ENCODE measurements around the gene PAX5.

PAX5 gene

DNA sequence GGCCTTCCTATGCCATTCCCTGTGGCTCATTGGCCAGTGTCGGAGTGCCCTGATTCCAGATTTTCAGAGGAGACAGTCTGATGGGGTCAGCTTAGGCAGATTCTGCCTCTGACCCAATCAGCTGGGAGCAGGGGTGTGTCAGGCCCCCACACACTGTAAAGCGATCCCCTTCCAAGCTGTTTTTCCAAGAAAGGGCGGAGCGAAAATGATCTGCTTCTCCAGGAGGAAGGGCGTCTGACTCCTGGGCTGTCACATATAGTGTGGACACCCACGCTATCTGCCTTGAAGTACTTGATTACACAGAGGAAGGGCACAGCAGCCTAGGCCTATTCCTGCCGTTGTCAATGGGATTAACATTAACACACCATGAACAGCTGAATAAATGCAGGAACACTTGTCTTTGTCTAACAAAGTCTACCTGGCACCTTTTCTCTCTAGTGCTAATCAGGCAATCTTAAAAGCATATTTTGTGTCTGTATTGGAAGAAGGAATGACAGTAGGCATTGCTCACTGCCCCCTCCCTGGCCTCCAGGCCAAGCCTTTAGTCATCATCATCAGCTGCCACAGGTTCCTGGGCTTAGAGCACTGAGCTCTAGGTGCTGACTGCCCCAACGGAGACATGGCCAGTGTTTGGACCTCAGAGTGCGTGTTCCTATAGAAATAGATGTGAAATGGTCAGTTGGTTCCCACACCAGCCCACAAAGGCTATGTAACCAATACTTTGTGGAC, 242.7 kb downstream of the PAX5 start:
- TF ChIP-seq, protein P1, sequence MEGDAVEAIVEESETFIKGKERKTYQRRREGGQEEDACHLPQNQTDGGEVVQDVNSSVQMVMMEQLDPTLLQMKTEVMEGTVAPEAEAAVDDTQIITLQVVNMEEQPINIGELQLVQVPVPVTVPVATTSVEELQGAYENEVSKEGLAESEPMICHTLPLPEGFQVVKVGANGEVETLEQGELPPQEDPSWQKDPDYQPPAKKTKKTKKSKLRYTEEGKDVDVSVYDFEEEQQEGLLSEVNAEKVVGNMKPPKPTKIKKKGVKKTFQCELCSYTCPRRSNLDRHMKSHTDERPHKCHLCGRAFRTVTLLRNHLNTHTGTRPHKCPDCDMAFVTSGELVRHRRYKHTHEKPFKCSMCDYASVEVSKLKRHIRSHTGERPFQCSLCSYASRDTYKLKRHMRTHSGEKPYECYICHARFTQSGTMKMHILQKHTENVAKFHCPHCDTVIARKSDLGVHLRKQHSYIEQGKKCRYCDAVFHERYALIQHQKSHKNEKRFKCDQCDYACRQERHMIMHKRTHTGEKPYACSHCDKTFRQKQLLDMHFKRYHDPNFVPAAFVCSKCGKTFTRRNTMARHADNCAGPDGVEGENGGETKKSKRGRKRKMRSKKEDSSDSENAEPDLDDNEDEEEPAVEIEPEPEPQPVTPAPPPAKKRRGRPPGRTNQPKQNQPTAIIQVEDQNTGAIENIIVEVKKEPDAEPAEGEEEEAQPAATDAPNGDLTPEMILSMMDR (IDR thresholded peaks at IDR 0.05; ENCODE audit: low read depth, low read length, missing control alignments), result no peak
- Histone ChIP-seq H3K27ac (no peak overlapping the region), H3K27me3 (replicated peaks) (no peaks in the 10 kb centered on the region), H3K36me3 (replicated peaks) (no peaks in the 10 kb centered on the region), H3K4me3 (ENCODE audit: low read depth, low read length) (no peak overlapping the region)
- no peak for DNase-seq
- in situ Hi-C loops (cut with HindIII; ENCODE audit: low pct_ligation_motif_present, low sequenced_read_pairs), result no loop called here

- TF ChIP-seq, protein P1 (IDR thresholded peaks at IDR 0.05; ENCODE audit: low read depth, low read length, missing control alignments), result no peak
- H3K27ac ChIP-seq, result no peak overlapping the region
- H3K4me3 ChIP-seq (ENCODE audit: low read depth, low read length), result no peak overlapping the region
- in situ Hi-C loops (cut with HindIII; ENCODE audit: low pct_ligation_motif_present, low sequenced_read_pairs), result no loop called here
- DNase-seq, result no peak
- H3K27me3 ChIP-seq (replicated peaks), result no peaks in the 10 kb centered on the region
- no peaks in the 10 kb centered on the region for H3K36me3 ChIP-seq (replicated peaks)
These were observed 244.2 kb downstream of the PAX5 start for GRCh38 chr9:36789886-36790285.

GRCh38 chr9:36788534-36788933, 245.5 kb downstream of the PAX5 start:
- no peak for DNase-seq
- in situ Hi-C loops (cut with HindIII; ENCODE audit: low pct_ligation_motif_present, low sequenced_read_pairs), result no loop called here
- TF ChIP-seq, protein P1 (IDR thresholded peaks at IDR 0.05; ENCODE audit: low read depth, low read length, missing control alignments), result peak; percentile 63
- no peak overlapping the region for H3K4me3 ChIP-seq (ENCODE audit: low read depth, low read length)
- no peaks in the 10 kb centered on the region for H3K27me3 ChIP-seq (replicated peaks)
- H3K36me3 ChIP-seq (replicated peaks), result no peaks in the 10 kb centered on the region
- no peak overlapping the region for H3K27ac ChIP-seq

- TF ChIP-seq, protein P1 (IDR thresholded peaks at IDR 0.05; ENCODE audit: low read depth, low read length, missing control alignments), result no peak
- no peak overlapping the region for H3K4me3 ChIP-seq (ENCODE audit: low read depth, low read length)
- no peak overlapping the region for H3K27ac ChIP-seq
- in situ Hi-C loops (cut with HindIII; ENCODE audit: low pct_ligation_motif_present, low sequenced_read_pairs), result no loop called here
- DNase-seq, result no peak
- no peaks in the 10 kb centered on the region for H3K36me3 ChIP-seq (replicated peaks)
- H3K27me3 ChIP-seq (replicated peaks), result no peaks in the 10 kb centered on the region
These were observed 246.4 kb downstream of the PAX5 start for GRCh38 chr9:36787709-36788108.
